G401 (cell line): ENCODE measurements around the gene MIB2. TPM values are rescaled to one million over a fixed set of nuclear protein-coding genes. Genes with fewer than 3 reads are reported as not detected.
"Not testable (repeated sequence)": the region's sequence is repeated elsewhere in the genome, so short reads cannot be mapped to it uniquely, and the experiment has no call there.

ENCODE experiments used
- DNase-seq: peaks from one replicate; pipeline ENCODE4 v3.0.0-alpha.2; 2015; ENCODE audit warnings: low spot score
- in situ Hi-C: cut with HindIII; loops from 2 replicates; pipeline ENCODE4 v1.10.0; 2016; ENCODE audit warnings: low sequenced_read_pairs, mixed read lengths
- total RNA-seq: library from RNA; depleted of rRNA; stranded (reverse); fragments of >200 nt; shearing (Covaris generic); gene quantifications from 2 replicates; pipeline ENCODE4 v1.2.3, GENCODE V29; 2014

MIB2 gene
- total RNA-seq, 1 experiment from 2014 or later = 63.9 TPM

GRCh38 chr1:1623631-1624442 lies 8.5 kb downstream of the MIB2 start:
- DNase-seq = no peak

DNA sequence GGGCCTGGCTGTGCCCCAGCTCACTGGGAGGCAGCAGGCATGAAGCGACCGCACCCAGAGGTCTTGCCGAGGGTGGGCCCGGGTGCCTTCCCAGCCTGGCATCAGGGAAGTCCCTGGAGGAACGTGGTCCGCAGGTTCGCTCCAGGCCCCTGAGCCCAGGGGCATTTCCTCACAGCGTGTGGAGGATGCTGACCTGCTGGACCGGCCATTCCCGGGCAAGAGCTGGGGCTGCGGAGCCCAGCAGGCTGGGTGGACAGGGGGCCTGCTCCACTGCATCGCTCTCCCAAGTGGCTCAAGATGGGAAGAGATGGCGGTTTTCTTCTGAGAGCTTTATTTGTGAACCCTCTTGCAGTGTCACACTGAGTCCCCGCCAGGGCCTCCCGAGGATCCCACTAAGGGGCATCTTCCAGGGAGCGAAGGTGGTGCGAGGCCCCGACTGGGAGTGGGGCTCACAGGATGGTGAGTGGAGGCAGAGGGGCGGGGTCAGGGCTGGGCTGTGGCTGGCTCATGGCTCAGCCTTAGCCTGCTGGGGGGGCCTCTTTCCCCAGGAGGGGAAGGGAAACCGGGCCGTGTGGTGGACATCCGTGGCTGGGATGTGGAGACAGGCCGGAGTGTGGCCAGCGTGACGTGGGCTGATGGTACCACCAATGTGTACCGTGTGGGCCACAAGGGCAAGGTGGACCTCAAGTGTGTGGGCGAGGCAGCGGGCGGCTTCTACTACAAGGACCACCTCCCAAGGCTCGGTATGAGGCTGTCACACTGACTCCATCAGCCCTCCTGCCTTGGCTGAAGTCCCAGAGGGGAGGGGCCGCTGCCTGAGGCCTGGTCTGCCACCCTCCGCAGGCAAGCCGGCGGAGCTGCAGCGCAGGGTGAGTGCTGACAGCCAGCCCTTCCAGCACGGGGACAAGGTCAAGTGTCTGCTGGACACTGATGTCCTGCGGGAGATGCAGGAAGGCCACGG lies 9.4 kb downstream of the MIB2 start:
- DNase-seq = no peak
- in situ Hi-C loops = no loop called here

More at GRCh38 chr1:1623631-1624442, 8.5 kb downstream of the MIB2 start:
- in situ Hi-C loops = no loop called here

DNA sequence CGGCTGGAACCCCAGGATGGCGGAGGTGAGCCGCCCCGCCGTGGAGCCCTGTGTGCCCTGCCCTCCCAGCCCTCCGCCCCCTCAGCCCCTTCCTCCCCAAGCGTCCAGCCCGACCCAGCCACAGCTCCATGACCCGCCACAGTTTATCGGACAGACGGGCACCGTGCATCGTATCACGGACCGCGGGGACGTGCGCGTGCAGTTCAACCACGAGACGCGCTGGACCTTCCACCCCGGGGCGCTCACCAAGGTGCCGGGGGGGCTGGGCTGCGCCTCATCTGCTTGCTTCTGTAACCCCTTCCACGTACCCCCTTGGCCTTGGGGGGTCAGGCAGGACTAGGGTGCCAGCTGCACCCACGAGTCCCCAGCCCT lies 10.1 kb downstream of the MIB2 start:
- no peak for DNase-seq
- in situ Hi-C loops = no loop called here

- no peak for DNase-seq
- in situ Hi-C loops = no loop called here
These were observed 10.5 kb downstream of the MIB2 start for GRCh38 chr1:1625824-1626206.

GRCh38 chr1:1626207-1627141 lies 11.2 kb downstream of the MIB2 start:
- in situ Hi-C loops = no loop called here
- DNase-seq = no peak

GRCh38 chr1:1627261-1627828 lies 12.0 kb downstream of the MIB2 start:
- DNase-seq = no peak

DNA sequence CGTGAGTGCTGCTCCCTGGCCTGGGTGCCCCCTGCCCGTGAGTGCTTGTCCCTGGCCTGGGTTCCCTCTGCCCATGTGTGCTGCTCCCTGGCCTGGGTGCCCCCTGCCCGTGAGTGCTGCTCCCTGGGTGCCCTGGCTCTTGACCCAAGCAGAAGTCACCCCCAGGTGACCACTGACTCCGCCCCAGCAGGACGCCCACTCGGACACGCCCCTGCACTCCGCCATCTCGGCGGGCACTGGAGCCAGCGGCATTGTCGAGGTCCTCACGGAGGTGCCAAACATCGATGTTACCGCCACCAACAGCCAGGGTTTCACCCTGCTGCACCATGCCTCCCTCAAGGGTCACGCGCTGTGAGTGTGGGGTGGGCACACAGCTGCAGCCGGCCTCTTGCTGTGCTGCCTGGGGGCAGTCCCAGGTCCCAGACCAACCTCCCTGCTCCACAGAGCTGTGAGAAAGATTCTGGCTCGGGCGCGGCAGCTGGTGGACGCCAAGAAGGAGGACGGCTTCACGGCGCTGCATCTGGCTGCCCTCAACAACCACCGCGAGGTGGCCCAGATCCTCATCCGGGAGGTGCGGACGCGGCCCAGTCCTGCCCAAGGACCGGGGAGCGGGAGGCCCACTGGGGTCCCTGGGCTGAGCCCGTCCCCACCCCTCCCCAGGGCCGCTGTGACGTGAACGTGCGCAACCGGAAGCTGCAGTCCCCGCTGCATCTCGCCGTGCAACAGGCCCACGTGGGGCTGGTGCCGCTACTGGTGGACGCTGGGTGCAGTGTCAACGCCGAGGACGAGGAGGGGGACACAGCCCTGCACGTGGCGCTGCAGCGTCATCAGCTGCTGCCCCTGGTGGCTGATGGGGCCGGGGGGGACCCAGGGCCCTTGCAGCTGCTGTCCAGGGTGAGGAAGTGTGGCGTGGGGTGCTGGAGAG lies 12.8 kb downstream of the MIB2 start:
- in situ Hi-C loops = no loop called here
- no peak for DNase-seq

More at GRCh38 chr1:1627261-1627828, 12.0 kb downstream of the MIB2 start:
- in situ Hi-C loops = no loop called here

DNA sequence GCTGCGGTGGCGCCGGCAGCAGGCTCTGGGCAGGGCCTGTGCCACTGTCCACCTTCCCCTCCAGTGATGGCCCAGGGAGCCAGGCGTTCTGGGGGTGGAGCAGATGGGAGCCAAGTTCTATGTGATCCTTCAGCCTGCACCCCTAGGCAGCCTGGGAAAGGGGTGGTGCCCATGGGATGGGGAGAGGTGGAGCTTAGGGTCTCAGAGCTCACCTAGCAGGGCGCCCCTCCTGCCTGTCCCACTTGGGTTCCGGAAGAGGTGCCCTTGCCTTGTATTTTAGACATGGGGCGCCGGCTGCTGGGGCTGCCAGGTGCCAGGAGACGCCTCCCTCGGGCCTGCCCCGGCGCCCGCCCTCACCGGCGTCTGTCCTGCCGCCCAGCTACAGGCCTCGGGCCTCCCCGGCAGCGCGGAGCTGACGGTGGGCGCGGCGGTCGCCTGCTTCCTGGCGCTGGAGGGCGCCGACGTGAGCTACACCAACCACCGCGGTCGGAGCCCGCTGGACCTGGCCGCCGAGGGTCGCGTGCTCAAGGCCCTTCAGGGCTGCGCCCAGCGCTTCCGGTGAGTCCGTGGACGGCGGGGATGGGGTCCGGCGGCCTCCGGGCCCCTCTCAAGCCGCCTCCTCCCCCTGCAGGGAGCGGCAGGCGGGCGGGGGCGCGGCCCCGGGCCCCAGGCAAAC lies 13.6 kb downstream of the MIB2 start:
- DNase-seq = no peak
- in situ Hi-C loops = no loop called here

GRCh38 chr1:1629430-1630190 lies 14.3 kb downstream of the MIB2 start:
- in situ Hi-C loops = no loop called here
- no peak for DNase-seq

- in situ Hi-C loops = no loop called here
- DNase-seq = no peak
These were observed 15.1 kb downstream of the MIB2 start for GRCh38 chr1:1630191-1630964.

- in situ Hi-C loops = no loop called here
- DNase-seq = no peak
These were observed 15.9 kb downstream of the MIB2 start for GRCh38 chr1:1630965-1631781.

- in situ Hi-C loops = no loop called here
- no peak for DNase-seq
These were observed 16.6 kb downstream of the MIB2 start, which contains the start of gene MMP23B for GRCh38 chr1:1631782-1632420. Gene MMP23B, plus strand, starts transcription at chr1:1632173. Its CDS starts 46 bp downstream, at chr1:1632219.

DNA sequence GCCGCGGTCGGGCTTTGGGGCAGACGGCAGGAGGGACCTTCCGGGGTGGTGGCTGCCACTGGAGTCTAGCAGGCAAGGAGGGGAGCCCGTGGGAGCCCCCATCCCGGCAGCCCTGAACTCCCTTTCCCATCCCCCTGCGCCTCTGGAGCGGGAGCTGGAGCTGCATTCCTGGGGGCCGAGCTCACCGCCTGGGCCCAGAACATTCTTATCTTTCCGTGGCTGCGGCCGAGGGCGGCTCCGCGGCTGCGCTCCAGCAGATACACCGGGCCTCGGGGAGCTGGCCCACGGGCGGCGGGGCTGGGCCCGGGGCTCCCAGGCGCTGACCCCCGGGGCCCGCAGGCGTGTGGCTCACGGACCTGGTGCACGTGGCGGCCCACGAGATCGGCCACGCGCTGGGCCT lies 18.1 kb downstream of the MIB2 start:
- in situ Hi-C loops, DNase-seq: not testable (repeated sequence)

GRCh38 chr1:1634613-1635012 lies 19.3 kb downstream of the MIB2 start:
- DNase-seq, in situ Hi-C loops: not testable (repeated sequence)
